Testis (tissue), 2 donors: ENCODE measurements around the gene CFAP57.

Experiments
- CTCF ChIP-seq, 3 experiments: fragments of 450-650 bp in 2 of 3; fragments of 200-600 bp in 1 of 3; sonication (generic) in 1 of 3; IDR thresholded peaks; one replicate each; pipeline ENCODE4 v1.5.1; 2016 to 2019; ENCODE audit warnings: antibody characterized with exemption in 3 of 3, mild to moderate bottlenecking in 2 of 3, moderate library complexity in 1 of 3
- POLR2A ChIP-seq: fragments of 450-650 bp; IDR thresholded peaks from one replicate; pipeline ENCODE4 v1.6.1; 2017; ENCODE audit warnings: antibody characterized with exemption, mild to moderate bottlenecking, moderate library complexity

DNA sequence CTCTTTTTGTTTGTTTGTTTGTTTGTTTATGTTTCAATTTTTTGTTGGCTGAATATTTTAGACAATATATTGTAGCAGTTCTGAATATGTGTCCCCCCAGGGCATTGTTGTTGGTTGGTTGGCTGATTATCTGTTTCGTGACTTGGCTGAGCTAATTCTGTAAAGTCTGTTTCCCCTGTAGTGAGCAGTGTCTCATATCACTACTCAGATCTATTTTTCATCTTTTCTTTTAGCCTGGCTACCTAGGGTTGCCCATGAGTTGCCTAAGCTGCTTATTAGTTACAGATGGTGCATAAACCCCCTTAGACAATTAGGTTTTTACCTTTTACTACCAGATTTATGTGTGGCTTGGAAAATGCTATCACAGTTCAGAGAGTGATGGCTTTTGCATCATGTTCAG lies 32.3 kb downstream of the CFAP57 start:
- no peak for TF ChIP-seq POLR2A
- TF ChIP-seq CTCF (IDR thresholded peaks at IDR 0.05): no peak
